ENCODE results near the gene MAPKAPK5.
"Not testable (repeated sequence)": the region's sequence is repeated elsewhere in the genome, so short reads cannot be mapped to it uniquely, and the experiment has no call there.

MAPKAPK5 gene

DNA sequence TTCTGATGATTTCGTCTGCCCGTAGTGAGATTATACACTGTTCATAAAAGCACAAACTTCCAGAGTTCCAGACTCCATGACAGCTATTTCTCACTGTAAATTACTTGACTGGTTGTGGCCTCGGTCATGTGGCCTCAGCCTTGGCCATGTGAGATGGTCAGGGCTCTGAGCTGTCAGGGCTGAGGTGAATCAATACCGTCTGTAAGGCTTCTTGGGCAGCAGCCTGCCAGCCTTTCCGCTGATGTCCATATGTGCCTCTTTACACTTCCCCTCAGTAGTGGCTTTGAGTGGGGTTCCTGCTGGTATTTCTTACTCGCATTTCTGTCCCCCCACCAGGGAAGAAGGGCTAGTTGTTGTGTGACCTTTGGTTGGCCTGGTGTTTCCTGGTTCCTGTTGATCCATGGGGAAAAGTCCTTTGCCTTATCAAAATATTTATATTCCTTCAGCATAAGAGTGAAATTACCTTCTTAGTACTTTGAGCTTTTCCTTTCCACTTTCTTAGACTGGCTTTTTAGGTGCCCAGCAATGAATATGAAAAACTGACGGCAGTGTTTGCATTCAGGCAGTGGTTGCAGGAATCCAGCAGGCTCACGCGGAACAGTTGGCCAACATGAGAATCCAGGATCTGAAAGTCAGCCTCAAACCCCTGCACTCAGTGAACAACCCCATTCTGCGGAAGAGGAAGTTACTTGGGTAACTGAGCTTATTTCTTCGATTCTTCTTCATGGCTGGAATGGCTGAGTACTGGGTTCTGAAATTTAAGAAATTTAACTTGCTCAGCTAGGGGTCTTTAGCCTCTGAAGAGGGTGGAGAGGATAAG is 46.1 kb downstream of the MAPKAPK5 start:
- DNase-seq, result no peak

DNA sequence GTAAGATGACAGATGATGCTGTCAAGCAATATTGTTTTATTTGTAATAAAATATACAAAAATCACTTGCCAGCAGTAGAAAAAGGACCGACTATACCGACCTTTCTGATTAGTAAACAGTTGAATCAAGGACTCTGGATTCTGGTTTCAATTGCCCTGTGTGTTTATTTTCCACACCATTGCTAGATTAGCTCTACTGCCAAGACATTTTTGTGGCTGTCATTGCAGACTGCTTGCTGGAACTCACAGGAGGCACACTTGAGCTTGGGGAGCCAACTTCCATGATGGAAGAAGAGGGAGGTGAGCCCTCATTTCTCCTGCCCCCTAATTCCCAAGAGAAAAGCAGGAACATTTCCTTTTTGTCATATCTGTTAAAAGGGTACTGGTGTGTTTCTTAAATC is 51.3 kb downstream of the MAPKAPK5 start:
- DNase-seq, result no peak

DNA sequence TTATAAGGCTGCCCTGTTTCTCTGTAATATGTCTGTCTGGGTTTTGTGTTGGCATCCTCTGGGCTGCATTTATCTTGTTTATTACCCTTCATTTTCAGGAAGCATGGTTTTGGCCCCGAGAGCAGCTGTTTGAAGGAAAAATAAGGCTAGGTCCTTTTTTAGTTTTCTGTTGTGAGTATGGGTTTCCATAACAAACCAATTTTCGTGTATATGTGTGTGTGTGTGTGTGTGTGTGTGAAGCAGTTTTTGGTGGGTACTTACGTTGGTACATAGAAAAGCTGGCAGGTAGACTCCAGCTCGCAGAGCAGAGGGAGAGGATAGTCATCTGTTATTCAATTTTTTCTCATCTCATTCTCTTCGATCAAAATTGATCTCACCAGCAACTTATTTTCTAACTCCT is 52.5 kb downstream of the MAPKAPK5 start:
- no peak for DNase-seq

DNA sequence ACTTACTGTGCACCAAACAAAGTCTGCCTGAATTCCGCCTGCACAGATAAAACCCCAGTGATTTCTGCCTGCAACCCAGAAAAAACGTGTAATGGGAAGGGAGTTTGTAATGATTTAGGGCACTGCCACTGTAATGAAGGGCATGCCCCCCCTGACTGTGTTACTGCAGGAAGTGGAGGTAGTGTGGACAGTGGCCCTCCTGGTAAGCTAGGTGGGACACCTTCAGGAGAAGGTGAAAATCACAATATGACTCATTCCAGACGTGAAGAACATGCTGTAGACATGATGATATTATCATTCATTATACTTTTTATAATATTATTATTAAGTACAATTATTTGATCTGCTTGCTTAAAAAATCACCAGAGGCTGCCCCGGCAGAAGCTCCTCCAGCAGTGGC is 59.2 kb downstream of the MAPKAPK5 start:
- no peak for DNase-seq

DNA sequence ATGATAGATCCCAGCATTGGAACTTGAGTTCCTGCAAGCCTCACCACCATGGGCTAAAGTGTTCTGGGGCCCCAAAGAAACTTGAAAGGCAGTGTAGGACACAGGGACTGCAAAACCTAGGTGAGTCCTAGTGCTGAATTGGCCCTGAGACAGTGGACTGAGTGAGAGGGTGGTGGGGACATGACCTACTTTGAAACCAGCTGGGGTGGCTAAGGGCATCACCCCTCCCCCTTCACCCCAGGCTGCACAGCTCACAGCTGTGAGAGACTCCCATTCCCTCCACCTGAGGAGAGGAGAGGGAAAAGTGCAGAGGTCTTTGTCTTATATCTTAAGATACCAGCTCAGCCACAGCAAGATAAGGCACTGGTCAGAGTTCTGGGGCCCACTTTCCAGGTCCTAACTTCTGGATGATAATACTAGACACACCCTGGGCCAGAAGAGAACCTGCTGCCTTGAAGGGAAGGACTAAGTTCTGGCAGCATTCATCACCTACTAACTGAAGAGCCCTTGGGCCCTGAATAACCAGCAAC is 62.5 kb downstream of the MAPKAPK5 start:
- DNase-seq, result no peak

DNA sequence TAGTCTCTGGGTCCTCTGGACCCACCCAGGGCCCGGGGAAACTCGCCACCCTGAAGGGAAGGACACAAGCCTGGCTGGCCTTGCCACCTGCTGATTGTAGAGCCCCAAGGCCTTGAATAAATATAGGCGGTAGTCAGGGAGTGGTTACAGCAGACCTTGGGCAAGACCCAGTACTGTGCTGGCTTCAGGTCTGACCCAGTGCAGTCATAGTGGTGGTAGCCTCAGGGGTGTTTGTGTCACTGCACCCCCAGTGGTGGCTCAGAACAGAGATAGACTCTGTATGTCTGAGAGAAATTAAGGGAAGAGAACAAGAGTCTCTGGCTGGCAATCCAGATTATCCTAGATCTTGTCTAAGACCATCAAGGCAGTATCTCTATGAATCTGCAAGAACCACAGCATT is 63.5 kb downstream of the MAPKAPK5 start:
- DNase-seq, result no peak

DNA sequence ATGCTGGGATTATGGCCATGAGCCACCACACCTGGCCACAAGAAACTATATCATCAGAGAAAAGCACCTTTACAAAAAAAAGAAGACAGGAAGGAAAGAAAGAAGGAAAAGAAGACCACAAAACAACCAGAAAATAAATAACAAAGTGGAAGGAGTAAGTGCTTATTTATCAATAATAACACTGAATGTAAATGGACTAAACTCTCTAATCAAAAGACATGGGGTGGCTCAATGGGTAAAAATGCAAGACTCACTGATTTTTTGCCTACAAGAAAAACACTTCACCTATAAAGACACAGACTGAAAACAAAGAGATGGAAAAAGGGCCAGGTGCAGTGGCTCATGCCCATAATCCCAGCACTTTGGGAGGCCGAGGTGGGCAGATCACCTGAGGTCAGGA is 65.7 kb downstream of the MAPKAPK5 start:
- no peak for DNase-seq

DNA sequence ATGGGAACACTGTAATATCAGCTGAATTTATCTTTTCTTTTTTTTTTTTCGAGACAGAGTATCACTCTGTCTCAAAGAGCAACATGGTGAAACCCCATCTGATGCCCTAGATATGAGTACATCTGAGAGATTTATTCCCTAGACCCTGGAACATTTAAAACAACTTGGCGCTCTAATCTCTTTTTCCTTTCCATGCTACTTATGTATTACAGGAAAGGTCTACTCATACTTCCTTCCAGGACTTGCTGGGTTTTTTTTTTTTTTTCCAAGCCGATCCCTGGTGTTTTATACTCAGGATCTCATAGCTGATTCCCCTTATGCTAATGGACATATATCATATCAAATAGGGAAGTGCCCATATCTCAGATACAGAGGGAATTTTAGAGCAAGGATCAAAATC is 83.1 kb downstream of the MAPKAPK5 start:
- DNase-seq, result no peak

DNA sequence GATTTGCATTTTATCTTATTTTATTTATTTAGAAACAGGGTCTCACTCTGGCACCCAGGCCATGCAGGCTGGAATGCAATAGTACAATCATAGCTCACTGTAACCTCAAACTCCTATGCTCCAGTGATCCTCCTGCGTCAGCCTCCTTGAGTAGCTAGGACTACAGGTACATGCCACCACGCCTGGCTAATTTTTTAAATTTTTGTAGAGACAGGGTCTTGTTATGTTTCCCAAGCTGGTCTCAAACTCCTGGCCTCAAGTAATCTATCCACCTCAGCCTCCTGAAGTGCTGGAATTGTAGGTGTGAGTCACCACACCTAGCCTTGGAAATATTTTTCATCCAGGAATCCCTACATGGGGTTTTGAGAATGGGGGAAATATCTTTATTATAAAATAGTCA is 84.6 kb downstream of the MAPKAPK5 start:
- DNase-seq, result no peak

DNA sequence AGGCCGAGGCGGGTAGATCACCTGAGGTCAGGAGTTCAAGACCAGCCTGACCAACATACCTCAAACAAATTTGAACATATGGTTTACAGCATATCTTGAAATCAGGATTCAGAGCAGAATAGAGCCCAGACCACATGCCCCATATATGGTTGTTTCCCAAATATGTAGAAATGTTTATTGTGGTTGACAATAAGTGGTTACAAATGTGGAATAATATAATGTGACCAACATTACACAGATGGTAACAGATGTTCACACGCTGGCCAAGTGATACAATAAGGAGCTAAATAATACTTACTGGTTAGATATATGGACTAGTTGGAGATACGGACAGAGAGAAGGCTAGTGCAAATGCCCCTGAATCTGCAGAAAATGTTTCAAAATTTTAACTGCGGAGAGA is 85.3 kb downstream of the MAPKAPK5 start:
- no peak for DNase-seq

DNA sequence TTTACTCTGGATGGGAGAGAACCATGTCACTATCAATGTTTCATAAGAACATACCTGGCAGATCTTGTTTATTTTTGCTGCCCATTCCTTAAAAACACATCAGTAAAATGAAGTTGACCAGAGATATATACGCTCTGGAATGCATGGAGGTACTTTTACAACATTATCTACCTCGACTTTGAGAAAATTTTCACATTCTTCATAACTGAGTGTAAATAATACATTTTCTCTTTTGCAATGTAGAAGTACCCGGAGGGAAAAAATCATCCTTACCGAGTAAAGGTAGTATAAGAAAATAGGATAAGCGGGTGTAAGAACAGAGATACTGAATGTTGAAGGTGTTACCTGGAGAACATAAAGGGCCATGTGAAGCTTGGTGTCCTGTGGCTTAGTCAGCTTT is 90.2 kb downstream of the MAPKAPK5 start:
- no peak for DNase-seq

DNA sequence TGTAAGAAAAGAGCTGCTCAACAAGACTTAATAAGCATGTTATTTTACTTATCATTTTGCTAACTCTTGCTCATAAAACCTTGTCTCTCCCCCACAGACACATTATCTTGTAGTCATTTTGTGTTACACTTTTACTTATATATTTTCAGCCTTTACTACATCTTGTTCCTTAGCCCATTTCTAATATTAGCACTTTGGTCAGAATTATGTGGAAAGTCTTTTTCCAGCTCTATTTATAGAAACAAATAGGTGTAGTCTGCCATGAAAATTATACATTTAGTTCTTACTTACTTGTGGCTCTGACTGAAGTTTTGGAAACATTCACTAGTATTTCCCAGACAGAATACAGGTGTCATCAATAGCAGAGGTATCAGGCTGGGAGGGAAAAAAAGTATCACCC is 94.8 kb downstream of the MAPKAPK5 start:
- no peak for DNase-seq

DNA sequence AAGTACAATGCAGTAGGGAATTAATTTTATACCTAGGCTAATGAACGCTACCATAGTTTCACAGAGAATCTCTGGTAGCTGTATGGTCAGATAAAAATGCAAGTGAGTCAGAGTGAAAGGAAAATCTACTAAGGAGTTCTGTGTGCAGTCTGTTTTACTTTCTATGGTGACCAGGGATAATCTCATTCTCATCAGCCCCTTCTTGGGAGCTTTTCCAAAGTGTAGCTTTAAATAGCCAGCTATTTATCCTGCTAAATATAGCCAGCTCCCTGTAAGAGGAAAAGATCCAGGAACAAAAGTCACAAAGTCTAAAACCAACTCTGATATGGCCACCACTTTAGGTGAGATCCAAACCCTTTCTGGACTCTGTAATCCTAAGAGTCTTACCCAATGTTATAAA is 95.4 kb downstream of the MAPKAPK5 start:
- DNase-seq, result no peak

DNA sequence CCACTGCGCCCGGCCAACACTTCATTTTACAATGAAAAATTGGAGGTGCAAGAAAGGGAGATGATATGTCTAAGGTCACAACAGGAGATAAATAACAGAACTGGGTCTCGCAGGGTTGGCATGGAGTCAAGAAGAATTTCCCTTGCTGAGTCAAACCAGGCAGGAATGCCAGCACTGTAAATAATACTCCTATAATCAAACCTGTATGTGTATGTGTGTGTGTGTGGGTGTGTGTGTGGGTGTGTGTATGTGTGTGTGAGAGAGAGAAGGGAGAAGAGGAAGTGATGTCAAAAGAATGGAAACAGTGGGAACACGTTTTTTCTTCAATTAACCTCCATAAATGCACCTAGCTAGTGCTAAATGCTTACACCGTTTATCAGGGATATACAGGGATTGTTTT is 100.5 kb downstream of the MAPKAPK5 start:
- no peak for DNase-seq

DNA sequence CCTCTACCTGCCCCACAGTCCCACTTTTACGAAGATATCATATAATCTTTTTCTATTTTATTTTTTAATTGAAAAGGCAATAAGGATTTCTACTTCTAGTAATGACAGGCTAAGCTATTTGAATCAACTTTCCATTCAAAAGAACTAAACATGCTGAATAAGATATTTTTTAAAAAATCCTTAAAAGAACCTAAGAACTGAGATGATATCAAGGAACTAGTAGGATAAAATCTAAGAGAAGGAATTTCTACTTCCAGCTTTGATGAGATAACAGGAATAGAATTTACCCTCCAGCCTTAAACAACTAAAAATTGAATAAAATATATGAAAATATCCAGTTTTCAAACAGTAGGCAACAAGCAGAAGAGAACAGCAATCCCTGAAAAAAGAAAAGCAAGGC is 101.9 kb downstream of the MAPKAPK5 start:
- DNase-seq, result no peak

DNA sequence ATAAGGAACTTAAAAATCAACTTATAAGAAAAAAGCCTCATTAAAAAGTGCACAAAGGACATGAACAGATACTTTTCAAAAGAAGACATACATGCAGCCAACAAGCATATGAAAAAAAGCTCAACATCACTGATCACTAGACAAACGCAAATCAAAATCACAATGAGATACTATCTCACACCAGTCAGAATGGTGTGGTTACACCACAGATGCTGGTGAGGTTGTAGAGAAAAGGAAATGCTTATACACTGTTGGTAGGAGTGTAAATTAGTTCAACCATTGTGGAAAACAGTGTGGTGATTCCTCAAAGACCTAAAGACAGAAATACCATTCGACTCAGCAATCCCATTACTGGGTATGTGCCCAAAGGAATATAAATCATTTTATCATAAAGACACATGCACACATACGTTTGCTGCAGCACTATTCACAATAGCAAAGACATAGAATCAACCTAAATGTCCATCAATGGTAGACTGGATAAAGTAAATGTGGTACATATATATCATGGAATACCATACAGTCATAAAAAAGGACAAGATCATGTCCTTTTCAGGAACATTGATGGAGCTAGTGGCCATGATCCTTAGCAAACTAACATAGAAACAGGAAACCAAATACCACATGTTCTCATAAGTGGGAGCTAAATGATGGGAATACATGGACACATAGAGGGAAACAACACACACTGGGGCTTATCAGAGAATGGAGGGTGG is 109.1 kb downstream of the MAPKAPK5 start:
- DNase-seq, result not testable (repeated sequence)

Measured in NCI-H1105 treated with DMSO at 0.1 percent for 48 hours (cell line).